ENCODE data around the gene COX4I2. TPM values are rescaled to one million over a fixed set of nuclear protein-coding genes. Genes with fewer than 3 reads are reported as not detected.

COX4I2 gene
- total RNA-seq, 2 experiments from 2014 or later, result not detected

DNA sequence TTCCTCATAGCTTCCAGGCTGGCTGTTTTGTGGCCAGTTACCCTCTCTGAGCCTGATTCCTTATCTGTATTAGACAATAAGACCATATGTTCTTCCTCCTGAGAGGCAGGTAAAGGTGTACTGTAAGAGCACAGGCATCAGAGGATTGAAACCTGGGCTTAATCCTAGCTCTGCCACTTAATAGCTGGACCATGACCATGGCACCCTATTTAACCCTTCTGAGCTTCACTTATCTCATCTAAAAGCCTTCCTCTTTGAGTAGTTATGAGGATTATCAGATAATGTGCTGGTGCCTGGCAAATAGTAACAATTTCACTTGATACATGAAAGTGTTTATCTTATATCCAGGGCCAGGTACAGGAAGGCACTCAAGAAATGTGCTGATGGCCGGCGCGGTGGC, 50.1 kb downstream of the COX4I2 start:
- Histone ChIP-seq H3K9me2 (ENCODE audit: insufficient read depth, low read length) (no peaks in the 10 kb centered on the region), H3K4me3 (ENCODE audit: low read depth, low read length, poor library complexity, severe bottlenecking) (no peak overlapping the region), H3K9me3 (ENCODE audit: low read length) (no peaks in the 10 kb centered on the region), H3K36me3 (ENCODE audit: insufficient read depth, low read length) (peaks cover 61% of the 10 kb centered on the region), H4K20me1 (ENCODE audit: insufficient read depth, low read length) (no peaks in the 10 kb centered on the region), H3K4me2 (ENCODE audit: low read length) (no peak overlapping the region), H3K4me1 (ENCODE audit: insufficient read depth, low read length, poor library complexity, severe bottlenecking) (peaks cover 98% of the 10 kb centered on the region), H2AFZ (ENCODE audit: low read length) (no peak overlapping the region), H3K79me2 (ENCODE audit: insufficient read depth, low read depth, low read length) (peaks cover 74% of the 10 kb centered on the region), H3K27ac (ENCODE audit: low read depth, low read length, poor library complexity, severe bottlenecking) (peak overlapping the region; percentile 39)
- intact Hi-C loops (cut with micrococcal nuclease; ENCODE audit: unreplicated experiment), result no loop called here
- ChIA-PET CTCF (ENCODE audit: unreplicated experiment) (interaction anchor here (0.6 to 0.7 kb wide), 2 partner anchors 36 to 53 kb away, joined by 3 read pairs; no protein-coding TSS in a partner anchor), POLR2A (interaction anchor here (0.6 to 1.7 kb wide), 7 partner anchors 8 to 35 kb away, joined by 3 to 9 read pairs (median 3); partner anchors contain the start of gene BCL2L1)
- no peak for TF ChIP-seq EZH2phosphoT487 (IDR thresholded peaks at IDR 0.05; ENCODE audit: borderline replicate concordance, low read depth, low read length)
- TF ChIP-seq, protein P1, sequence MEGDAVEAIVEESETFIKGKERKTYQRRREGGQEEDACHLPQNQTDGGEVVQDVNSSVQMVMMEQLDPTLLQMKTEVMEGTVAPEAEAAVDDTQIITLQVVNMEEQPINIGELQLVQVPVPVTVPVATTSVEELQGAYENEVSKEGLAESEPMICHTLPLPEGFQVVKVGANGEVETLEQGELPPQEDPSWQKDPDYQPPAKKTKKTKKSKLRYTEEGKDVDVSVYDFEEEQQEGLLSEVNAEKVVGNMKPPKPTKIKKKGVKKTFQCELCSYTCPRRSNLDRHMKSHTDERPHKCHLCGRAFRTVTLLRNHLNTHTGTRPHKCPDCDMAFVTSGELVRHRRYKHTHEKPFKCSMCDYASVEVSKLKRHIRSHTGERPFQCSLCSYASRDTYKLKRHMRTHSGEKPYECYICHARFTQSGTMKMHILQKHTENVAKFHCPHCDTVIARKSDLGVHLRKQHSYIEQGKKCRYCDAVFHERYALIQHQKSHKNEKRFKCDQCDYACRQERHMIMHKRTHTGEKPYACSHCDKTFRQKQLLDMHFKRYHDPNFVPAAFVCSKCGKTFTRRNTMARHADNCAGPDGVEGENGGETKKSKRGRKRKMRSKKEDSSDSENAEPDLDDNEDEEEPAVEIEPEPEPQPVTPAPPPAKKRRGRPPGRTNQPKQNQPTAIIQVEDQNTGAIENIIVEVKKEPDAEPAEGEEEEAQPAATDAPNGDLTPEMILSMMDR (conservative IDR thresholded peaks at IDR 0.05; ENCODE audit: low read length), result no peak
- BruUV-seq (replicated peaks), result no TSS peak
- DNase-seq (ENCODE audit: low spot score), result no peak

GRCh38 chr20:31689141-31689540, 51.4 kb downstream of the COX4I2 start:
- CTCF ChIA-PET (ENCODE audit: unreplicated experiment), result no interaction called here
- Histone ChIP-seq H3K36me3 (ENCODE audit: insufficient read depth, low read length) (peaks cover 57% of the 10 kb centered on the region), H3K4me1 (ENCODE audit: insufficient read depth, low read length, poor library complexity, severe bottlenecking) (peaks cover 98% of the 10 kb centered on the region), H3K9me3 (ENCODE audit: low read length) (no peaks in the 10 kb centered on the region), H3K79me2 (ENCODE audit: insufficient read depth, low read depth, low read length) (peaks cover 75% of the 10 kb centered on the region), H2AFZ (ENCODE audit: low read length) (no peak overlapping the region), H3K4me2 (ENCODE audit: low read length) (no peak overlapping the region), H3K4me3 (ENCODE audit: low read depth, low read length, poor library complexity, severe bottlenecking) (no peak overlapping the region), H4K20me1 (ENCODE audit: insufficient read depth, low read length) (no peaks in the 10 kb centered on the region), H3K9me2 (ENCODE audit: insufficient read depth, low read length) (no peaks in the 10 kb centered on the region), H3K27ac (ENCODE audit: low read depth, low read length, poor library complexity, severe bottlenecking) (peak overlapping the region; percentile 39)
- POLR2A ChIA-PET, result interaction anchor here (0.5 to 0.6 kb wide), 2 partner anchors 28 to 551 kb away, joined by 3 read pairs; no protein-coding TSS in a partner anchor
- intact Hi-C loops (cut with micrococcal nuclease; ENCODE audit: unreplicated experiment), result no loop called here
- no peak for DNase-seq (ENCODE audit: low spot score)
- BruUV-seq (replicated peaks), result no TSS peak
- TF ChIP-seq, protein P1 (conservative IDR thresholded peaks at IDR 0.05; ENCODE audit: low read length), result no peak
- no peak for TF ChIP-seq EZH2phosphoT487 (IDR thresholded peaks at IDR 0.05; ENCODE audit: borderline replicate concordance, low read depth, low read length)

DNA sequence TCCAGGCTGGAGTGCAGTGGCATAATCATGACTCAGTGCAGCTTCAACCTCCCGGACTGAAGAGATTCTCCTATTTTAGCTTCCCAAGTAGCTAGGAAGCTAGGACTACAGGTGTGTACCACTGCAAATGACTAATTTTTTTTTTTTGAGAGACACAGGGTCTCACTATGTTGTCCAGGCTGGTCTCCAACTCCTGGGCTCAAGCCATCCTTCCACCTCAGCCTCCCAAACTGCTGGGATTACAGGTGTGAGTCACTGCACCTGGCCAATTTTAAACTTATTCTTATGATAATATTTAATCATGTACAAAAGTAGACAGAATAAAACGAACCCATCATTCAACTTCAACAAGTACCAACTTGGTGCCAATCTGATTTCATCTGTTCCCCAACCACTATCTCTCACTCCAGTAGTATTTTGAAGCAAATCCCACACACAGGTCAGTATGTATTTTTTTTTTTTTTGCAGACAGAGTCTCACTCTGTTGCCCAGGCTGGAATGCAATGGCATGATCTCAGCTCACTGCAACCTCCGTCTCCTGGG, 52.5 kb downstream of the COX4I2 start:
- Histone ChIP-seq H2AFZ (ENCODE audit: low read length) (no peak overlapping the region), H3K9me3 (ENCODE audit: low read length) (no peaks in the 10 kb centered on the region), H3K4me2 (ENCODE audit: low read length) (peak overlapping the region; percentile 57), H3K79me2 (ENCODE audit: insufficient read depth, low read depth, low read length) (peaks cover 84% of the 10 kb centered on the region), H3K4me3 (ENCODE audit: low read depth, low read length, poor library complexity, severe bottlenecking) (peak overlapping the region; percentile 13), H3K27ac (ENCODE audit: low read depth, low read length, poor library complexity, severe bottlenecking) (peak overlapping the region; percentile 88), H4K20me1 (ENCODE audit: insufficient read depth, low read length) (no peaks in the 10 kb centered on the region), H3K36me3 (ENCODE audit: insufficient read depth, low read length) (peaks cover 57% of the 10 kb centered on the region), H3K4me1 (ENCODE audit: insufficient read depth, low read length, poor library complexity, severe bottlenecking) (peaks cover 98% of the 10 kb centered on the region), H3K9me2 (ENCODE audit: insufficient read depth, low read length) (no peaks in the 10 kb centered on the region)
- DNase-seq (ENCODE audit: low spot score), result no peak
- TF ChIP-seq, protein P1 (conservative IDR thresholded peaks at IDR 0.05; ENCODE audit: low read length), result no peak
- TF ChIP-seq EZH2phosphoT487 (IDR thresholded peaks at IDR 0.05; ENCODE audit: borderline replicate concordance, low read depth, low read length), result no peak
- CTCF ChIA-PET (ENCODE audit: unreplicated experiment), result no interaction called here
- intact Hi-C loops (cut with micrococcal nuclease; ENCODE audit: unreplicated experiment), result no loop called here
- POLR2A ChIA-PET, result interaction anchor here (0.7 to 1.0 kb wide), 3 partner anchors 29 to 915 kb away, joined by 3 read pairs; no protein-coding TSS in a partner anchor
- BruUV-seq (replicated peaks), result no TSS peak

All from OCI-LY7 (cell line).